ENCODE results near the gene ETNK2. TPM values are rescaled to one million over a fixed set of nuclear protein-coding genes. Genes with fewer than 3 reads are reported as not detected.
A peak's percentile ranks its signal among the peaks of the same experiment; 100 is the strongest.
"Not testable (repeated sequence)": the region's sequence is repeated elsewhere in the genome, so short reads cannot be mapped to it uniquely, and the experiment has no call there.

Gene ETNK2
- total RNA-seq, 2 experiments from 2014 or later, result 1.6 to 1.9 TPM

GRCh38 chr1:204102739-204103430 lies 49.0 kb downstream of the ETNK2 start:
- H3K27me3 Mint-ChIP-seq, result no peaks in the 10 kb centered on the region
- CTCF ChIA-PET, result interaction anchor here (1.6 to 2.3 kb wide), 2 partner anchors 26 to 232 kb away, joined by 3 to 8 read pairs; no protein-coding TSS in a partner anchor
- peak overlapping the region; percentile 59 for H3K4me3 Mint-ChIP-seq
- no peaks in the 10 kb centered on the region for H3K9me3 Mint-ChIP-seq
- peak overlapping the region; percentile 78 for H3K27ac Mint-ChIP-seq
- peak; percentile 38 for DNase-seq
- no peaks in the 10 kb centered on the region for H3K36me3 Mint-ChIP-seq
- POLR2A ChIA-PET, result no interaction called here
- intact Hi-C loops (cut with micrococcal nuclease), result no loop called here
- H3K4me1 Mint-ChIP-seq (ENCODE audit: low read depth), result peaks cover 35% of the 10 kb centered on the region

DNA sequence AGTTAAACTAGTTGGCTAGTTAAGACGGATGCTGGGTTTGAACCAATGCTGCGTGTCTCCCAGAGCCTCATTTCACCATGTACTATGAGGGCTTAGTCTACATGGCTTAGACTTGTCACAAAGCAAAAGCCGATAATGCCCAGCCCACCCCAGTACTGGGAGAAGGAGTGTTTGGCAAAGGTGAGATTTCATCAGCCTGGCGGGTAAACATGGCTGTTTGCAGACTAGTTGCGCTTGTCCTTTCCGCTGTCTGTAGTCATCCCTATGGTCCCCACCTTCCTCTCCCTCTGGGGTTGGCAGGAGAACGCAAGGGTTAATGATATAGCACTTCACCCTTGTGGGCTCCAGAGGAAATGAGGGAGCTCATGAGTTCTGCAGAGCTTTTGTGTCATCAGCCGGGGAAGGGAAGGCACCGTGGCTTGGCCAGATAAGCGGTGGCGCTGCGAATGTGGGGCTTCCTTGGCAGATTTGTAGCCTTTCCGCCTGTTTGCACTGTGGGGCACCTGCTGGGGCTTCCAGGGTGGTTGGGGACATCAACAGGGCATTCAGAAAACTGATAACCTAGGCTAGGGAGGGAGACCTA lies 49.7 kb downstream of the ETNK2 start:
- peak; percentile 47 for DNase-seq
- ChIA-PET POLR2A (no interaction called here), CTCF (no interaction called here)
- no peaks in the 10 kb centered on the region for H3K36me3 Mint-ChIP-seq
- H3K27me3 Mint-ChIP-seq, result no peaks in the 10 kb centered on the region
- intact Hi-C loops (cut with micrococcal nuclease), result no loop called here
- no peaks in the 10 kb centered on the region for H3K9me3 Mint-ChIP-seq
- peaks cover 35% of the 10 kb centered on the region for H3K4me1 Mint-ChIP-seq (ENCODE audit: low read depth)
- peak overlapping the region; percentile 59 for H3K4me3 Mint-ChIP-seq
- peak overlapping the region; percentile 78 for H3K27ac Mint-ChIP-seq

GRCh38 chr1:204099754-204100153 lies 52.1 kb downstream of the ETNK2 start:
- POLR2A ChIA-PET; intact Hi-C loops (cut with micrococcal nuclease); H3K27me3 Mint-ChIP-seq; H3K4me3 Mint-ChIP-seq; H3K36me3 Mint-ChIP-seq; DNase-seq; CTCF ChIA-PET; H3K27ac Mint-ChIP-seq; H3K9me3 Mint-ChIP-seq: not testable (repeated sequence)
- peaks cover 28% of the 10 kb centered on the region for H3K4me1 Mint-ChIP-seq (ENCODE audit: low read depth)

DNA sequence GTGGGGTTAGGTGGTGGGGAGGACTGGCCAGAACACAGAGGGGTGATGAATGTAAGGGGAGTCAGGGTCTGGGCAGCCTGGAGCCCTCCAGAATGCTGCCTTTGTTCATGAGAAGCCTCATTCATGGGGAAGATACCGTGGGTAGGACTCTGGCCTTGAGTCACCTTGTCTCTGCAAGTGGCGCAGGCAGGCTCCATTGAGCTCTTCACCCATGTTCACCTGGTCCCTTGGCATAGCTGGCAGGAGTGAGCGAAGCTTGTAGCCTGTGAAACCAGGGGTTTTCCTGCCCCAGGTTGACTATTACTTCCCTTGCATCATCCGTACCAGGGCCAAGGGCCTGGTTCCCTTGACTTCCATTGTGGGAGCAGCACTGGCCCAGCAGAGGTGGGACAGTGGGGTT lies 53.2 kb downstream of the ETNK2 start:
- H3K27me3 Mint-ChIP-seq, result no peaks in the 10 kb centered on the region
- DNase-seq, result no peak
- H3K36me3 Mint-ChIP-seq, result no peaks in the 10 kb centered on the region
- POLR2A ChIA-PET, result no interaction called here
- H3K4me1 Mint-ChIP-seq (ENCODE audit: low read depth), result peaks cover 19% of the 10 kb centered on the region
- H3K4me3 Mint-ChIP-seq, result no peak overlapping the region
- CTCF ChIA-PET, result no interaction called here
- no peak overlapping the region for H3K27ac Mint-ChIP-seq
- intact Hi-C loops (cut with micrococcal nuclease), result no loop called here
- H3K9me3 Mint-ChIP-seq, result no peaks in the 10 kb centered on the region

- no peaks in the 10 kb centered on the region for H3K36me3 Mint-ChIP-seq
- POLR2A ChIA-PET, result no interaction called here
- peaks cover 5% of the 10 kb centered on the region for H3K4me1 Mint-ChIP-seq (ENCODE audit: low read depth)
- intact Hi-C loops (cut with micrococcal nuclease), result no loop called here
- no peaks in the 10 kb centered on the region for H3K9me3 Mint-ChIP-seq
- H3K4me3 Mint-ChIP-seq, result no peak overlapping the region
- no peak for DNase-seq
- H3K27me3 Mint-ChIP-seq, result no peaks in the 10 kb centered on the region
- CTCF ChIA-PET, result no interaction called here
- H3K27ac Mint-ChIP-seq, result no peak overlapping the region
Measured at GRCh38 chr1:204096931-204097330, 54.9 kb downstream of the ETNK2 start.

- Mint-ChIP-seq H3K27ac (no peak overlapping the region), H3K27me3 (no peaks in the 10 kb centered on the region), H3K4me1 (ENCODE audit: low read depth) (peaks cover 2% of the 10 kb centered on the region), H3K9me3 (no peaks in the 10 kb centered on the region), H3K4me3 (no peak overlapping the region), H3K36me3 (no peaks in the 10 kb centered on the region)
- intact Hi-C loops (cut with micrococcal nuclease), result no loop called here
- ChIA-PET POLR2A (no interaction called here), CTCF (interaction anchor here (1.2 kb wide), 1 partner anchor 33 kb away, joined by 3 read pairs; no protein-coding TSS in a partner anchor)
- DNase-seq, result no peak
Measured at GRCh38 chr1:204094856-204095634, 56.8 kb downstream of the ETNK2 start.

- H3K27ac Mint-ChIP-seq, result no peak overlapping the region
- no peaks in the 10 kb centered on the region for H3K36me3 Mint-ChIP-seq
- DNase-seq, result no peak
- ChIA-PET POLR2A (no interaction called here), CTCF (no interaction called here)
- H3K4me1 Mint-ChIP-seq (ENCODE audit: low read depth), result peaks cover 2% of the 10 kb centered on the region
- no peaks in the 10 kb centered on the region for H3K9me3 Mint-ChIP-seq
- no peak overlapping the region for H3K4me3 Mint-ChIP-seq
- no peaks in the 10 kb centered on the region for H3K27me3 Mint-ChIP-seq
- intact Hi-C loops (cut with micrococcal nuclease), result no loop called here
Measured at GRCh38 chr1:204094313-204094729, 57.5 kb downstream of the ETNK2 start.

DNA sequence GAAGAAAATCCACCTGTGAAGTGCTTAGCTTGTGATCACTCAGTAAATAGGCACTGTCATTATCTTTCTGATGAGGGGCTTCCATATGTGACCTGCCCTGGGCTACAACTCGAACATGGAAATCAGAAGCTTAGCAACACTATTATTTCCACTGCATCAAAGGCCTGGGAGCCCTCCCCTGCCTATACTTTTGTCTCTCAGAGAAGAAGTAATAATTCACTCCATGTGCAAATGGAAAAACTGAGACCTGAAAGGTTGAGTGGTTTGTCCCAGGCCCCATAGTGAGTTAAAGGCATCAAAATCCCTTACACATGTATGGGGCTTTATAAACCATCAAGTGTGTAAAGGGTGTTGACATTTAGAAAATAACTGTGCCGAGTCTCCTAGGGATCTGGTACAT lies 58.1 kb downstream of the ETNK2 start:
- no peaks in the 10 kb centered on the region for H3K36me3 Mint-ChIP-seq

GRCh38 chr1:204093421-204093717 lies 58.5 kb downstream of the ETNK2 start:
- no peaks in the 10 kb centered on the region for H3K36me3 Mint-ChIP-seq
- no peak overlapping the region for H3K4me3 Mint-ChIP-seq
- H3K27me3 Mint-ChIP-seq, result no peaks in the 10 kb centered on the region
- intact Hi-C loops (cut with micrococcal nuclease), result no loop called here
- peaks cover 2% of the 10 kb centered on the region for H3K4me1 Mint-ChIP-seq (ENCODE audit: low read depth)
- ChIA-PET POLR2A (no interaction called here), CTCF (no interaction called here)
- H3K27ac Mint-ChIP-seq, result no peak overlapping the region
- DNase-seq, result no peak
- H3K9me3 Mint-ChIP-seq, result no peaks in the 10 kb centered on the region

More for the DNA sequence above, 58.1 kb downstream of the ETNK2 start:
- no peak for DNase-seq
- ChIA-PET POLR2A (no interaction called here), CTCF (no interaction called here)
- Mint-ChIP-seq H3K27ac (no peak overlapping the region), H3K9me3 (no peaks in the 10 kb centered on the region), H3K27me3 (no peaks in the 10 kb centered on the region), H3K4me3 (no peak overlapping the region), H3K4me1 (ENCODE audit: low read depth) (peaks cover 2% of the 10 kb centered on the region)
- intact Hi-C loops (cut with micrococcal nuclease), result no loop called here

DNA sequence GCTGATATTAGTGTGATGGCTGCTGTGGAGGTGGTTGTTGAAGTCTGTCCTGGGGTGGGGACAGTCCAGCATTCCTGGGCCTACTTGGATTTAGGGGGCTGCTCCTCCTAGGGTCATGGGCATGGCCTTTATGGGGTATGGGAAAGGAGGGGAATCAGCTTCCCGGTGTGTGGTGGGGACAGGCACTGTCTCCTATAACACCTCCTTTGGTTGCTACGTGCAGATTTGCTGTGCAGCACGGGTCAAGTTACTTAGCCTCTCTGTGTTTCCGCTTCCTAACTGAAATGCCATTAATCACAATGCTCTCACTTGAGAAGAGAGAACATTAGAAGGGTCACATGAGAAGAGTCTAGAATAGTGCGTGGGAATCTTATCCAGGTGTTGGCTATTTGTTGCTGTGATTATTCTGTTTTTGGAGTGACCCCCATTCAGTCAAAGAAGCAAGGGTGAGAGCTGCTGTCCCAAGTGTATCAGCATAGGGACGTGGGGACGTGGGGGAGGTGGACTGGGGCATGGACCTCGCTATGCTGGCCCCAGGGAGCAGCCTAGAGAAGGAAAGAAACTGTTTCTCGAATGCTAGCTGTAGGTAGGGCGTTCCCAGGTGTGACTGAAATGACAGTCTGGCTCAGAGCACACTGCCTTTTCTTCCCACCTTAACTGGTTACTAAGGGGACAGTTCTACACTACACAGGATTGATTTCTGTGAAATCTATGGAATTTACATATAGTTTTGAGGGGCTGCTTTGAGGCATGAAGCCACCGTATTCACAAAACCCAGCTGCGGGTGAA lies 59.0 kb downstream of the ETNK2 start:
- no peak for DNase-seq
- Mint-ChIP-seq H3K9me3 (no peaks in the 10 kb centered on the region), H3K4me3 (no peak overlapping the region), H3K4me1 (ENCODE audit: low read depth) (peaks cover 2% of the 10 kb centered on the region), H3K27ac (no peak overlapping the region), H3K36me3 (no peaks in the 10 kb centered on the region), H3K27me3 (no peaks in the 10 kb centered on the region)
- intact Hi-C loops (cut with micrococcal nuclease), result no loop called here
- POLR2A ChIA-PET, result no interaction called here
- CTCF ChIA-PET, result interaction anchor here (1.3 kb wide), 1 partner anchor 222 kb away, joined by 5 read pairs; no protein-coding TSS in a partner anchor

GRCh38 chr1:204091787-204092312 lies 60.0 kb downstream of the ETNK2 start:
- no peaks in the 10 kb centered on the region for H3K27me3 Mint-ChIP-seq

DNA sequence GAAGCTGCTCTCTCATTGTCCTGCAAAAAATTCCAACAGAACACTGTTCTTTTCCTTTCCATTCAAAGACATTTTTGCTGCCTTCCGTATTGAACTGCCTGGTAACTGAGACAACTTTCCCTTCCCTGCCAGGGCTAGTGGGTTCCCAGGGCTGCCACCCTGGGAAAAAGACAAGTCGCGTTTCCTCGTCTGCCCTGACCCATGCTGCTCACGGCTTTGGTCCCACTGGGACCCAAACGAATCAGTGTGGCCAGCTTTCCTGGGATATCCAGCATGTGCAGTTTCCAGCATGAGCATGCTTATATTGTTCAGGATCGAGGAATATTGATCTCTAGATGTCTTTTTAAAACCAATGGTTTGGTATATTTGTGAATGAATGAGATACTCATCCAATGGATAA lies 60.8 kb downstream of the ETNK2 start:
- Mint-ChIP-seq H3K4me3 (no peak overlapping the region), H3K9me3 (no peaks in the 10 kb centered on the region), H3K27ac (no peak overlapping the region), H3K36me3 (no peaks in the 10 kb centered on the region), H3K4me1 (ENCODE audit: low read depth) (peaks cover 5% of the 10 kb centered on the region), H3K27me3 (no peaks in the 10 kb centered on the region)
- intact Hi-C loops (cut with micrococcal nuclease), result no loop called here
- CTCF ChIA-PET, result interaction anchor here (1.3 kb wide), 1 partner anchor 220 kb away, joined by 5 read pairs; no protein-coding TSS in a partner anchor
- POLR2A ChIA-PET, result no interaction called here
- DNase-seq, result no peak

More at GRCh38 chr1:204091787-204092312, 60.0 kb downstream of the ETNK2 start:
- peaks cover 5% of the 10 kb centered on the region for H3K4me1 Mint-ChIP-seq (ENCODE audit: low read depth)
- CTCF ChIA-PET, result interaction anchor here (1.3 kb wide), 1 partner anchor 221 kb away, joined by 5 read pairs; no protein-coding TSS in a partner anchor
- no peak for DNase-seq
- no peak overlapping the region for H3K4me3 Mint-ChIP-seq
- no peak overlapping the region for H3K27ac Mint-ChIP-seq
- intact Hi-C loops (cut with micrococcal nuclease), result no loop called here
- POLR2A ChIA-PET, result no interaction called here
- no peaks in the 10 kb centered on the region for H3K9me3 Mint-ChIP-seq
- H3K36me3 Mint-ChIP-seq, result no peaks in the 10 kb centered on the region
